GM12878 (cell line): Measurements from ENCODE around the gene TUSC7.

ENCODE experiments used
- POLR2A ChIP-seq: IDR thresholded peaks from 2 replicates; pipeline ENCODE4 v1.6.1; 2011; ENCODE audit warnings: low read depth, mild to moderate bottlenecking, low read length
- POLR2AphosphoS5 ChIP-seq: IDR thresholded peaks from 2 replicates; pipeline ENCODE4 v1.6.1; 2011; ENCODE audit warnings: mild to moderate bottlenecking, low read length, inconsistent platforms
- TF ChIP-seq, protein P1 (sequence below), 3 experiments: IDR thresholded peaks in 2 of 3; conservative IDR thresholded peaks in 1 of 3; 2 replicates each; pipeline ENCODE4 v1.5.1; 2011; ENCODE audit warnings: low read depth in 3 of 3, low read length in 3 of 3, mild to moderate bottlenecking in 3 of 3, control low read depth in 2 of 3, moderate library complexity in 2 of 3, inconsistent platforms in 1 of 3, mixed read lengths in 1 of 3; ENCODE audit not compliant: control insufficient read depth in 2 of 3, insufficient read depth in 1 of 3; ENCODE audit errors: extremely low read depth in 1 of 3
- TF ChIP-seq, protein P2 (sequence below): fragments of 150-350 bp; IDR thresholded peaks from 2 replicates; pipeline ENCODE4 v1.6.1; 2016; ENCODE audit warnings: low read depth, low read length

DNA sequence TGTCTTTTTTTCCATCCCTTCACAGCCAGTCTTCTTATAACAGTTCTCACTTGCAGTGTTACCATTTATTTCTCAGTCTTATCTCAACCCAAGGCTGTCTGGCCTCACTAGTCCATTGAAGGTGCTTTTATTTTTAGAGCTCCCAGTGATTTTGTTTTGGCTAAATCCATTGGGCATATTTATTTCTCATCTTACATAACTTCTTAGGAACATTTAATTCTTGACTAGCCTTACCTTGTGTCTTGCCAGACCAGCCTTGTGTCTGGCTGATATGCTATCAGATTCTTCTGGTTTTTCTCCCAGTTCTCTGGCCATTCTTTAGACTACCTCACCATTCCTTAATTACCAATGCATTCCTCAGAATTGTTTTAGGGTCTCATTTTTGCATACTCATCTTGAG is 42.3 kb upstream of the TUSC7 start:
- TF ChIP-seq, protein P1, sequence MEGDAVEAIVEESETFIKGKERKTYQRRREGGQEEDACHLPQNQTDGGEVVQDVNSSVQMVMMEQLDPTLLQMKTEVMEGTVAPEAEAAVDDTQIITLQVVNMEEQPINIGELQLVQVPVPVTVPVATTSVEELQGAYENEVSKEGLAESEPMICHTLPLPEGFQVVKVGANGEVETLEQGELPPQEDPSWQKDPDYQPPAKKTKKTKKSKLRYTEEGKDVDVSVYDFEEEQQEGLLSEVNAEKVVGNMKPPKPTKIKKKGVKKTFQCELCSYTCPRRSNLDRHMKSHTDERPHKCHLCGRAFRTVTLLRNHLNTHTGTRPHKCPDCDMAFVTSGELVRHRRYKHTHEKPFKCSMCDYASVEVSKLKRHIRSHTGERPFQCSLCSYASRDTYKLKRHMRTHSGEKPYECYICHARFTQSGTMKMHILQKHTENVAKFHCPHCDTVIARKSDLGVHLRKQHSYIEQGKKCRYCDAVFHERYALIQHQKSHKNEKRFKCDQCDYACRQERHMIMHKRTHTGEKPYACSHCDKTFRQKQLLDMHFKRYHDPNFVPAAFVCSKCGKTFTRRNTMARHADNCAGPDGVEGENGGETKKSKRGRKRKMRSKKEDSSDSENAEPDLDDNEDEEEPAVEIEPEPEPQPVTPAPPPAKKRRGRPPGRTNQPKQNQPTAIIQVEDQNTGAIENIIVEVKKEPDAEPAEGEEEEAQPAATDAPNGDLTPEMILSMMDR (IDR thresholded peaks at IDR 0.05 in 2 of 3, conservative IDR thresholded peaks at IDR 0.05 in 1 of 3; ENCODE audit: control insufficient read depth in 2 of 3, extremely low read depth in 1 of 3, insufficient read depth in 1 of 3, low read depth in 3 of 3, low read length in 3 of 3) = no peak
- TF ChIP-seq, protein P2, sequence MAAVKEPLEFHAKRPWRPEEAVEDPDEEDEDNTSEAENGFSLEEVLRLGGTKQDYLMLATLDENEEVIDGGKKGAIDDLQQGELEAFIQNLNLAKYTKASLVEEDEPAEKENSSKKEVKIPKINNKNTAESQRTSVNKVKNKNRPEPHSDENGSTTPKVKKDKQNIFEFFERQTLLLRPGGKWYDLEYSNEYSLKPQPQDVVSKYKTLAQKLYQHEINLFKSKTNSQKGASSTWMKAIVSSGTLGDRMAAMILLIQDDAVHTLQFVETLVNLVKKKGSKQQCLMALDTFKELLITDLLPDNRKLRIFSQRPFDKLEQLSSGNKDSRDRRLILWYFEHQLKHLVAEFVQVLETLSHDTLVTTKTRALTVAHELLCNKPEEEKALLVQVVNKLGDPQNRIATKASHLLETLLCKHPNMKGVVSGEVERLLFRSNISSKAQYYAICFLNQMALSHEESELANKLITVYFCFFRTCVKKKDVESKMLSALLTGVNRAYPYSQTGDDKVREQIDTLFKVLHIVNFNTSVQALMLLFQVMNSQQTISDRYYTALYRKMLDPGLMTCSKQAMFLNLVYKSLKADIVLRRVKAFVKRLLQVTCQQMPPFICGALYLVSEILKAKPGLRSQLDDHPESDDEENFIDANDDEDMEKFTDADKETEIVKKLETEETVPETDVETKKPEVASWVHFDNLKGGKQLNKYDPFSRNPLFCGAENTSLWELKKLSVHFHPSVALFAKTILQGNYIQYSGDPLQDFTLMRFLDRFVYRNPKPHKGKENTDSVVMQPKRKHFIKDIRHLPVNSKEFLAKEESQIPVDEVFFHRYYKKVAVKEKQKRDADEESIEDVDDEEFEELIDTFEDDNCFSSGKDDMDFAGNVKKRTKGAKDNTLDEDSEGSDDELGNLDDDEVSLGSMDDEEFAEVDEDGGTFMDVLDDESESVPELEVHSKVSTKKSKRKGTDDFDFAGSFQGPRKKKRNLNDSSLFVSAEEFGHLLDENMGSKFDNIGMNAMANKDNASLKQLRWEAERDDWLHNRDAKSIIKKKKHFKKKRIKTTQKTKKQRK = no peak
- no peak for TF ChIP-seq POLR2AphosphoS5
- TF ChIP-seq POLR2A = no peak
